ENCODE data around the gene LPCAT3.

The LPCAT3 gene

DNA sequence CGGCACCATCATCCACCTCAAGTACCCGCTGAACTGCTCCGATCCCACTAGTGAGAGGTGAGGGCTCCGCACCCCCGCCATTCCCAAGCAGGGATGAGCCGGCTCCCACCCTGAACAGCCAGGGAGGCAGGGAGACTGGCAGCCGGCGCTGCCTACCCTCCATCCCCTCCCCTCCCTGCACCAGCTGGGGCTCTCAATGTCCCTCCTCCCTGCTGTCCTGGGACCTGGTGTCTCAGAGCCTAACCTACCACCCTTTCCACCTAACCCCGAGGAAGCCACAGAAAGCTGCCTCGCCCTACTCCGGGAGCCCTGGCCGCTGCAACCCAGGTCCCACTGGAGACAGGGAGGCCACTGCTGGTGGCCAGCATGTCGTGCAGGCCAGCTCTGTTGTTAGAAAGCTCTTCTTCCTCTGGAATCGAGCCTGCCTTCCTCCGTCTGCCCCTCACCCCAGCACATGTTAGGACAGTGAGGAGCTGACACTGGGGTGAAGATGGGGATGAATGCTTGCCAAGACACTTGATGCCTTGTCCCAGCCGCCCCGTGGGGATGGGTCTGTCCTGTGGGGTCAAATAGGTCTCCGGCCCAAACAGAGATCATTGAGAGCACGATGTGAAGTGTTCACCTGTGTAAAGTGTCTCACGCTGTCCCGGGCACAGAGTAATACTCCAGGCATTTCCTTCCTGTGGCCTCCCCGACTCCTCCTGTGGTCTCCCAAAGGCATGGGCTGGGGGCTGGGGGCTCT, 66.0 kb downstream of the LPCAT3 start:
- no peak overlapping the region for H3K4me3 ChIP-seq (ENCODE audit: low read length)
- TF ChIP-seq, protein P1, sequence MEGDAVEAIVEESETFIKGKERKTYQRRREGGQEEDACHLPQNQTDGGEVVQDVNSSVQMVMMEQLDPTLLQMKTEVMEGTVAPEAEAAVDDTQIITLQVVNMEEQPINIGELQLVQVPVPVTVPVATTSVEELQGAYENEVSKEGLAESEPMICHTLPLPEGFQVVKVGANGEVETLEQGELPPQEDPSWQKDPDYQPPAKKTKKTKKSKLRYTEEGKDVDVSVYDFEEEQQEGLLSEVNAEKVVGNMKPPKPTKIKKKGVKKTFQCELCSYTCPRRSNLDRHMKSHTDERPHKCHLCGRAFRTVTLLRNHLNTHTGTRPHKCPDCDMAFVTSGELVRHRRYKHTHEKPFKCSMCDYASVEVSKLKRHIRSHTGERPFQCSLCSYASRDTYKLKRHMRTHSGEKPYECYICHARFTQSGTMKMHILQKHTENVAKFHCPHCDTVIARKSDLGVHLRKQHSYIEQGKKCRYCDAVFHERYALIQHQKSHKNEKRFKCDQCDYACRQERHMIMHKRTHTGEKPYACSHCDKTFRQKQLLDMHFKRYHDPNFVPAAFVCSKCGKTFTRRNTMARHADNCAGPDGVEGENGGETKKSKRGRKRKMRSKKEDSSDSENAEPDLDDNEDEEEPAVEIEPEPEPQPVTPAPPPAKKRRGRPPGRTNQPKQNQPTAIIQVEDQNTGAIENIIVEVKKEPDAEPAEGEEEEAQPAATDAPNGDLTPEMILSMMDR (conservative IDR thresholded peaks at IDR 0.05; ENCODE audit: low read length) = no peak
- DNase-seq (ENCODE audit: low read depth) = no peak

DNA sequence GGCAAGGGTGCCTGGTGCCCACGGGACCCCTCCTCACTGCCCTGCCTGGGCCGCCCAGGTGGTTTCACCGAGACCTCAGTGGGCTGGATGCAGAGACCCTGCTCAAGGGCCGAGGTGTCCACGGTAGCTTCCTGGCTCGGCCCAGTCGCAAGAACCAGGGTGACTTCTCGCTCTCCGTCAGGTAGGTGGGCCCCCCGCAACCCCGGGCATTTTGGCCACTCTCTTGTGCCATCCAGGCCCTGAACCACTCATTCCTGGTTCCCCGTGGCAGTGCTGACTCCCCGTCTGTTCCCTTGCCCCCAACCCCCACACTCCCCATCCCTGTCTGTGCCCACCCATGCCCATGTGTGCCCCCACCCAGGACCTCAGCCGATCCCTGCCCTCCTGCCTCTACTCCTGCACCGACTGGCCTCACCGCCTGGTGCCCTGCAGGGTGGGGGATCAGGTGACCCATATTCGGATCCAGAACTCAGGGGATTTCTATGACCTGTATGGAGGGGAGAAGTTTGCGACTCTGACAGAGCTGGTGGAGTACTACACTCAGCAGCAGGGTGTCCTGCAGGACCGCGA, 66.6 kb downstream of the LPCAT3 start:
- TF ChIP-seq, protein P1 (conservative IDR thresholded peaks at IDR 0.05; ENCODE audit: low read length) = no peak
- H3K4me3 ChIP-seq (ENCODE audit: low read length) = no peak overlapping the region

DNA sequence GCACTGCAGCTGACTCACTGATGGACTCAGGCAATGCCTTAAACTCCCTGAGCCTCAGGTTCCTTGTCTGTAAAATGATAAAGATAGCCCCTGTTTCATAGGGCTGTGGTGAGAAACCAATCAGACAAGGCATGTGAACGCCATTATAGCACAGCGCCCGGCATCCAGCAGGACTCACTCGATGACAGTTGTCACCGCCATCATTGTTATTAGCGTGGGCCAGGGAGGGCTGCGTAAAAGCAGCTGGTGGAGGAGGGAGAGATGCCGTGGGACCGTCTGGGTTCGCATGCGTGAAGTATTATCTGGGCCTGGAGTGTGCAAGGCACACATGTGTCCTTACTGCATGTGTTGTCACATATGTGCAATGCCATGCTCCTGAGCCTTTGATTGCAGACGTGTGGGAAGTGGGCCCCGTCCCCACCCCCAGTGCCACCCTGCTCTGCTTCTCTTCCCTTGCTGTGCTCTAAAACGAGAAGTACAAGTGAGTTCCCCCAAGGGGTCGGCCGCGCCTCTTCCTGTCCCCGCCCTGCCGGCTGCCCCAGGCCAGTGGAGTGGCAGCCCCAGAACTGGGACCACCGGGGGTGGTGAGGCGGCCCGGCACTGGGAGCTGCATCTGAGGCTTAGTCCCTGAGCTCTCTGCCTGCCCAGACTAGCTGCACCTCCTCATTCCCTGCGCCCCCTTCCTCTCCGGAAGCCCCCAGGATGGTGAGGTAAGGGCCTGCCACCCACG, 67.3 kb downstream of the LPCAT3 start, which contains the start of gene PTPN6:
Gene PTPN6 (plus strand): TSS at position 546 of the 730 bp plus-strand sequence. CDS start 157 bp downstream, at position 703.
- TF ChIP-seq, protein P1 (conservative IDR thresholded peaks at IDR 0.05; ENCODE audit: low read length) = no peak
- DNase-seq (ENCODE audit: low read depth) = no peak
- H3K4me3 ChIP-seq (ENCODE audit: low read length) = no peak within 1 kb of the TSS

More for the DNA sequence above, 66.6 kb downstream of the LPCAT3 start:
- DNase-seq (ENCODE audit: low read depth) = no peak

DNA sequence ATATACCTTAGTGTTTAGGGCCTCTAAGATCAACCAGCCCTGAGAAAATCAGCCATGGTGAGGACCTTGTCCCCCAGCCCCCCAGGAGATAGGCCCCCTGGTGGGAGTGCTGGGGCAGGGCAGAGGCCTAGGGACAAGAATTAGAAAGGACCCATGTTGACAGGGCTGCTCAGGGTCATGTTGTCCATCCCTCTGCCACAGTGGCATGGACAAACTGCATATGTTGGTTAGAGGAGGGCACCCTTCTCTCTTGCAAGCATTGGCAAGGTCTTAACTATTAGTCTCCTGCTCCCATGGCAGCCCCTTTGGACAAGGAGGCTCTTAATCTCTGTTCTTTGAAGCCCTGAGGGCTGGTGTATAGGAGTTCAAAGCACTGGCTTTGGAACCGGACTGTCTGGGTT, 67.9 kb downstream of the LPCAT3 start:
- no peak for DNase-seq (ENCODE audit: low read depth)
- TF ChIP-seq, protein P1 (conservative IDR thresholded peaks at IDR 0.05; ENCODE audit: low read length) = no peak; the same call in 1 of the 2 replicates
- H3K4me3 ChIP-seq (ENCODE audit: low read length) = no peak overlapping the region

DNA sequence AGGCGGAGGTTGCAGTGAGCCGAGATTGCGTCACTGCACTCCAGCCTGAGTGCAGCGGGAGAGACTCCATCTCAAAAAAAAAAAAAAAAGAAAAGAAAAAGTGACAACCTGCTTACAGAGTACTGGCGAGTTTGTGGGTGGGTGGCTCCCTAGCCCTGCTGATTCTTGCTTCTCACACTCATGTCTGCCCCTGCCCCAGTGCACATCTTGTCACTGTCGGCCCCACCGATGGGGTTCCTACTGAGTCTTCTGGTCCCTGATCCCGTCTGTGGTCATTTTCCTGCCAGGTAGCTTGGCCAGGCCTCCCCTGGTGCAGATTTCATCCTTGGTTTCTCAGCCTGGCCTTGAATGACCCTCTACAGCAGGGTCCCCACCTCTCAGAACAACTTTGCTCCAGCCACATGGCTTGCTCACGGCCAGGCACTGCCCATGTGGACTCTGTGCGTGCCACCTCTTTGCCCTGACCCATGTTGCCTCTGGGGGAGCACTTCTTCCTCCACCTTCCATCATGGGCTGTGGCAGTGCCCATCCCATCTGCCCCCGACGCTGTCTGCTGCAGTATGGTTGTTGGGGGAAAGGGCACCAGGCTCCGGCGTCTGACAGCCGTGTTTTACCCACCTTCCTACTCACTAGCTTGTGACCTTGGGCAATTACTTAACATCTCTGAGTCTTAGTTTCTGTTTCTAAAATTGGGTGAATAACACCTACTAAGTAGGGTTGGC, 69.2 kb downstream of the LPCAT3 start:
- TF ChIP-seq, protein P1 (conservative IDR thresholded peaks at IDR 0.05; ENCODE audit: low read length) = no peak; the same call in 1 of the 2 replicates
- no peak for DNase-seq (ENCODE audit: low read depth)
- H3K4me3 ChIP-seq (ENCODE audit: low read length) = no peak overlapping the region

DNA sequence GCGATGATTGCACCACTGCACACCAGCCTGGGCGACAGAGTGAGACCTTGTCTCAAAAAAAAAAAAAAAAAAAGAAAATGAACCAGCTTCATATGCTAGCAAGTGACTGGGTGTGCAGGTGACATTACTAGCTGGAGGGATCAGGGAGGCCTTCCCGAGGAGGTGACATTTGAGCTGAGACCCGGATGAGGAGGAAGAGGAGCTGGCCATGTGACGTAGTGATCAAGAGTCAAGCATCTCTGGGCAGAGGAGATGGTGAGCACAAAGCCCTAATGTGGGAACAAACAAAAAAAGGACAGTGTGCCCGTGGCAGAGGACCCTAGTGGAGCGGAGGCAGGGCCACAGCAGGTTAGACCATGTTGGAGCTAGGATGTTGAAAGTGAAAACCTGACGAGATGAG, 70.7 kb downstream of the LPCAT3 start:
- DNase-seq (ENCODE audit: low read depth) = no peak
- H3K4me3 ChIP-seq (ENCODE audit: low read length) = no peak overlapping the region
- TF ChIP-seq, protein P1 (conservative IDR thresholded peaks at IDR 0.05; ENCODE audit: low read length) = no peak

Measured in AG10803 (cell line).